ENCODE results near the gene ALPP. TPM values are rescaled to one million over a fixed set of nuclear protein-coding genes. Genes with fewer than 3 reads are reported as not detected.

Gene ALPP
- total RNA-seq, 1 donor from 2014 or later: 0.38 TPM

GRCh38 chr2:232416521-232417470 is 38.2 kb downstream of the ALPP start:
- ChIA-PET CTCF (no interaction called here), POLR2A (no interaction called here)
- Mint-ChIP-seq H3K27me3 (peaks cover 29% of the 10 kb centered on the region), H3K36me3 (ENCODE audit: low read depth) (no peaks in the 10 kb centered on the region), H3K27ac (no peak overlapping the region), H3K4me3 (no peak overlapping the region), H3K9me3 (no peaks in the 10 kb centered on the region), H3K4me1 (peaks cover 21% of the 10 kb centered on the region)
- no peak for TF ChIP-seq CTCF (IDR thresholded peaks at IDR 0.05)
- intact Hi-C loops (cut with micrococcal nuclease): no loop called here
- ATAC-seq (ENCODE audit: low read depth) (no peak), DNase-seq (no peak)

DNA sequence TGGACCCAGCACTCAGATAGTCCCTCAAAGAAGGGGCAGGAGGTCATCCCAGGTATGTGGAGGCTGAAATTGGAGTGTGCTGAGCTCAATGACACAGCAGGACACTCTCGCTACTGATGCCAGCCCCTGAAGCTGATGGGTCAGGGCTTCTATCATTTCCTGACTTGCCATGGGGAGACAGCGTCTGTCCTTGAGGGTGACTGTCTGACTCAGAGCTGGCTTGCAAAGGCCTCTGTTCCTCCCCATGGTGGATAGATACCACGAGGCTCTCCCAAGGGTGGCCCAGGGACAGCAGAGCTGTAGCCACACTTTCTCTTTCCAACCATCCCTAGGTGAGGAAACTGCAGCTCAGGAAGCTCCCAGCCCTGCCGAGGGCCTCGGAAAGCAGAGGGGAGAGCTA is 38.9 kb downstream of the ALPP start:
- Mint-ChIP-seq H3K27ac (no peak overlapping the region), H3K4me3 (no peak overlapping the region), H3K4me1 (peaks cover 19% of the 10 kb centered on the region), H3K27me3 (peaks cover 32% of the 10 kb centered on the region), H3K9me3 (no peaks in the 10 kb centered on the region), H3K36me3 (ENCODE audit: low read depth) (no peaks in the 10 kb centered on the region)
- DNase-seq (no peak), ATAC-seq (ENCODE audit: low read depth) (no peak)
- intact Hi-C loops (cut with micrococcal nuclease): no loop called here
- CTCF ChIA-PET: no interaction called here
- POLR2A ChIA-PET: no interaction called here
- no peak for TF ChIP-seq CTCF (IDR thresholded peaks at IDR 0.05)

- POLR2A ChIA-PET: no interaction called here
- Mint-ChIP-seq H3K27me3 (peaks cover 37% of the 10 kb centered on the region), H3K9me3 (no peaks in the 10 kb centered on the region), H3K36me3 (ENCODE audit: low read depth) (no peaks in the 10 kb centered on the region), H3K4me3 (no peak overlapping the region), H3K4me1 (peaks cover 16% of the 10 kb centered on the region), H3K27ac (no peak overlapping the region)
- DNase-seq: no peak
- TF ChIP-seq CTCF (IDR thresholded peaks at IDR 0.05): no peak
- intact Hi-C loops (cut with micrococcal nuclease): no loop called here
- CTCF ChIA-PET: no interaction called here
- no peak for ATAC-seq (ENCODE audit: low read depth)
Observed at GRCh38 chr2:232418056-232418455, 39.5 kb downstream of the ALPP start.

- POLR2A ChIA-PET: no interaction called here
- no peak for TF ChIP-seq CTCF (IDR thresholded peaks at IDR 0.05)
- no peaks in the 10 kb centered on the region for H3K36me3 Mint-ChIP-seq (ENCODE audit: low read depth)
- ATAC-seq (ENCODE audit: low read depth) (no peak), DNase-seq (no peak)
- H3K4me3 Mint-ChIP-seq: peak overlapping the region; percentile 46
- CTCF ChIA-PET: no interaction called here
- H3K4me1 Mint-ChIP-seq: peaks cover 11% of the 10 kb centered on the region
- no peaks in the 10 kb centered on the region for H3K9me3 Mint-ChIP-seq
- peaks cover 34% of the 10 kb centered on the region for H3K27me3 Mint-ChIP-seq
- no peak overlapping the region for H3K27ac Mint-ChIP-seq
- intact Hi-C loops (cut with micrococcal nuclease): no loop called here
Observed at GRCh38 chr2:232418466-232419244, 40.1 kb downstream of the ALPP start.
